Natural killer cell (primary cell): ENCODE measurements around the gene ANKRD44. TPM values are rescaled to one million over a fixed set of nuclear protein-coding genes. Genes with fewer than 3 reads are reported as not detected.

Source experiments
- ATAC-seq, 3 donors: fragments of 150-1000 bp in 2 of 3; fragments of 200-7000 bp in 1 of 3; cut with Tn5 transposase; 1 replicate in 1 of 3; 2 replicates in 2 of 3; pipeline ENCODE4 v1.10.0; 2021; ENCODE audit warnings: mild to moderate bottlenecking in 2 of 3, moderate library complexity in 2 of 3
- DNase-seq, 2 donors: peaks; one replicate each; pipeline versions ENCODE4 v3.0.0 to v3.0.0-alpha.2; 2013 to 2021; ENCODE audit warnings: mixed read lengths in 1 of 2
- H3K27ac ChIP-seq: one replicate; pipeline ENCODE4 v1.5.1; 2013; ENCODE audit warnings: mild to moderate bottlenecking, low read length
- H3K27me3 ChIP-seq: one replicate; pipeline ENCODE4 v1.6.1; 2013; ENCODE audit warnings: low read length; ENCODE audit not compliant: control insufficient read depth, insufficient read depth
- H3K36me3 ChIP-seq: one replicate; pipeline ENCODE4 v1.6.1; 2013; ENCODE audit warnings: low read length; ENCODE audit not compliant: control insufficient read depth, insufficient read depth
- H3K4me1 ChIP-seq: one replicate; pipeline ENCODE4 v1.6.1; 2013; ENCODE audit warnings: low read length; ENCODE audit not compliant: control insufficient read depth, insufficient read depth
- H3K4me3 ChIP-seq: one replicate; pipeline ENCODE4 v1.5.1; 2013; ENCODE audit warnings: low read length
- H3K9me3 ChIP-seq: one replicate; pipeline ENCODE4 v1.6.1; 2013; ENCODE audit warnings: low read length; ENCODE audit not compliant: control insufficient read depth, insufficient read depth
- H3K27ac Mint-ChIP-seq, 2 donors: one replicate each; pipeline ENCODE4 v1.8.0; 2022; ENCODE audit warnings: mild to moderate bottlenecking in 2 of 2, mixed read lengths in 2 of 2, moderate library complexity in 1 of 2
- H3K27me3 Mint-ChIP-seq, 2 donors: one replicate each; pipeline ENCODE4 v1.8.0; 2022; ENCODE audit warnings: low read depth in 2 of 2, mixed read lengths in 2 of 2
- H3K36me3 Mint-ChIP-seq: one replicate; pipeline ENCODE4 v1.8.0; 2022; ENCODE audit warnings: mixed read lengths
- H3K4me1 Mint-ChIP-seq, 2 donors: one replicate each; pipeline ENCODE4 v1.8.0; 2022; ENCODE audit warnings: mixed read lengths in 2 of 2
- H3K4me3 Mint-ChIP-seq: one replicate; pipeline ENCODE4 v1.8.0; 2022; ENCODE audit warnings: mild to moderate bottlenecking, moderate library complexity, mixed read lengths
- H3K9me3 Mint-ChIP-seq, 2 donors: one replicate each; pipeline ENCODE4 v1.8.0; 2022; ENCODE audit warnings: mixed read lengths in 2 of 2
- CTCF ChIP-seq: fragments of 200-600 bp; IDR thresholded peaks from one replicate; pipeline ENCODE4 v1.8.0; 2022; ENCODE audit warnings: antibody characterized with exemption
- WGBS: methylation state at CpG from one replicate; pipeline ENCODE4 v1.1.7; 2013; ENCODE audit warnings: missing lambda C conversion rate; ENCODE audit not compliant: insufficient coverage; 5-methylcytosine and 5-hydroxymethylcytosine counted together
- intact Hi-C: fragments of 100-400 bp; cut with micrococcal nuclease; formaldehyde crosslinking; loops from one replicate; pipeline ENCODE4 v1.14.2; 2022
- total RNA-seq, 4 donors: library from RNA; stranded (reverse); fragments of 120-200 nt in 1 of 4; gene quantifications; one replicate each; pipeline versions ENCODE4 v1.2.3 to v1.2.4, GENCODE V29; 2013 to 2022

The ANKRD44 gene
- total RNA-seq, 3 donors from 2014 or later (not counting 1 experiment from before 2014, with no cell fraction given): 252 to 376 (median 311) TPM

GRCh38 chr2:197092431-197092830 is 218.1 kb downstream of the ANKRD44 start:
- WGBS: 100% methylated on average over 3 of the region's 4 CpGs
- Histone ChIP-seq H3K4me1 (no peaks in the 10 kb centered on the region), H3K27ac (no peak overlapping the region), H3K36me3 (peaks cover 86% of the 10 kb centered on the region), H3K4me3 (no peak overlapping the region), H3K27me3 (no peaks in the 10 kb centered on the region), H3K9me3 (no peaks in the 10 kb centered on the region)
- ATAC-seq: no peak
- TF ChIP-seq CTCF: no peak
- DNase-seq: no peak
- Mint-ChIP-seq H3K4me1 (peaks cover 23 to 40% of the 10 kb centered on the region in 2 donors), H3K36me3 (peaks cover 12% of the 10 kb centered on the region), H3K27ac (peak overlapping the region in 1 of 2 donors; percentile 4), H3K27me3 (no peaks in the 10 kb centered on the region), H3K4me3 (no peak overlapping the region), H3K9me3 (no peaks in the 10 kb centered on the region)
- intact Hi-C loops: no loop called here

GRCh38 chr2:197090742-197091367 is 219.7 kb downstream of the ANKRD44 start:
- peaks cover 21 to 38% of the 10 kb centered on the region in 2 donors for H3K4me1 Mint-ChIP-seq
- Histone ChIP-seq H3K4me3 (no peak overlapping the region), H3K27ac (no peak overlapping the region), H3K27me3 (no peaks in the 10 kb centered on the region), H3K36me3 (peaks cover 87% of the 10 kb centered on the region), H3K9me3 (no peaks in the 10 kb centered on the region), H3K4me1 (no peaks in the 10 kb centered on the region)
- H3K36me3 Mint-ChIP-seq: peaks cover 11% of the 10 kb centered on the region
- intact Hi-C loops: no loop called here
- H3K27me3 Mint-ChIP-seq: no peaks in the 10 kb centered on the region
- peak overlapping the region; percentile 68 for H3K27ac Mint-ChIP-seq
- ATAC-seq (no peak), DNase-seq (no peak)
- no peaks in the 10 kb centered on the region for H3K9me3 Mint-ChIP-seq
- 97% methylated on average over 10 of the region's 10 CpGs for WGBS
- no peak for TF ChIP-seq CTCF
- no peak overlapping the region for H3K4me3 Mint-ChIP-seq

- H3K36me3 Mint-ChIP-seq: peaks cover 11% of the 10 kb centered on the region
- peak overlapping the region; percentile 68 for H3K27ac Mint-ChIP-seq
- Histone ChIP-seq H3K27me3 (no peaks in the 10 kb centered on the region), H3K4me3 (no peak overlapping the region), H3K36me3 (peaks cover 82% of the 10 kb centered on the region), H3K27ac (no peak overlapping the region), H3K4me1 (no peaks in the 10 kb centered on the region), H3K9me3 (no peaks in the 10 kb centered on the region)
- no peak for DNase-seq
- ATAC-seq: no peak
- 96% methylated on average over 2 of the region's 2 CpGs for whole genome bisulfite sequencing
- no peaks in the 10 kb centered on the region for H3K27me3 Mint-ChIP-seq
- TF ChIP-seq CTCF: no peak
- intact Hi-C loops: no loop called here
- H3K4me1 Mint-ChIP-seq: peaks cover 21 to 33% of the 10 kb centered on the region in 2 donors
- H3K9me3 Mint-ChIP-seq: no peaks in the 10 kb centered on the region
- no peak overlapping the region for H3K4me3 Mint-ChIP-seq
These were observed 220.9 kb downstream of the ANKRD44 start for GRCh38 chr2:197089655-197090054.

GRCh38 chr2:197088694-197089093 is 221.9 kb downstream of the ANKRD44 start:
- DNase-seq: no peak
- no peak overlapping the region for H3K4me3 Mint-ChIP-seq
- WGBS: 80% methylated on average over 5 of the region's 5 CpGs
- no peaks in the 10 kb centered on the region for H3K27me3 Mint-ChIP-seq
- H3K27ac Mint-ChIP-seq: peak overlapping the region; percentile 68
- no peaks in the 10 kb centered on the region for H3K4me1 ChIP-seq
- ATAC-seq: no peak
- no peaks in the 10 kb centered on the region for H3K9me3 Mint-ChIP-seq
- peaks cover 82% of the 10 kb centered on the region for H3K36me3 ChIP-seq
- no peak overlapping the region for H3K4me3 ChIP-seq
- intact Hi-C loops: no loop called here
- peaks cover 11% of the 10 kb centered on the region for H3K36me3 Mint-ChIP-seq
- no peak for TF ChIP-seq CTCF
- H3K27ac ChIP-seq: no peak overlapping the region
- H3K9me3 ChIP-seq: no peaks in the 10 kb centered on the region
- peaks cover 21 to 34% of the 10 kb centered on the region in 2 donors for H3K4me1 Mint-ChIP-seq
- H3K27me3 ChIP-seq: no peaks in the 10 kb centered on the region
